COLO668 (cell line): ENCODE data around the gene FAM219A.
A peak's percentile ranks its signal among the peaks of the same experiment; 100 is the strongest.

ENCODE experiments used
- DNase-seq: peaks from one replicate; lab custom pipeline; 2025; ENCODE audit not compliant: unreplicated experiment; lab: John Stamatoyannopoulos, UW

Gene FAM219A

DNA sequence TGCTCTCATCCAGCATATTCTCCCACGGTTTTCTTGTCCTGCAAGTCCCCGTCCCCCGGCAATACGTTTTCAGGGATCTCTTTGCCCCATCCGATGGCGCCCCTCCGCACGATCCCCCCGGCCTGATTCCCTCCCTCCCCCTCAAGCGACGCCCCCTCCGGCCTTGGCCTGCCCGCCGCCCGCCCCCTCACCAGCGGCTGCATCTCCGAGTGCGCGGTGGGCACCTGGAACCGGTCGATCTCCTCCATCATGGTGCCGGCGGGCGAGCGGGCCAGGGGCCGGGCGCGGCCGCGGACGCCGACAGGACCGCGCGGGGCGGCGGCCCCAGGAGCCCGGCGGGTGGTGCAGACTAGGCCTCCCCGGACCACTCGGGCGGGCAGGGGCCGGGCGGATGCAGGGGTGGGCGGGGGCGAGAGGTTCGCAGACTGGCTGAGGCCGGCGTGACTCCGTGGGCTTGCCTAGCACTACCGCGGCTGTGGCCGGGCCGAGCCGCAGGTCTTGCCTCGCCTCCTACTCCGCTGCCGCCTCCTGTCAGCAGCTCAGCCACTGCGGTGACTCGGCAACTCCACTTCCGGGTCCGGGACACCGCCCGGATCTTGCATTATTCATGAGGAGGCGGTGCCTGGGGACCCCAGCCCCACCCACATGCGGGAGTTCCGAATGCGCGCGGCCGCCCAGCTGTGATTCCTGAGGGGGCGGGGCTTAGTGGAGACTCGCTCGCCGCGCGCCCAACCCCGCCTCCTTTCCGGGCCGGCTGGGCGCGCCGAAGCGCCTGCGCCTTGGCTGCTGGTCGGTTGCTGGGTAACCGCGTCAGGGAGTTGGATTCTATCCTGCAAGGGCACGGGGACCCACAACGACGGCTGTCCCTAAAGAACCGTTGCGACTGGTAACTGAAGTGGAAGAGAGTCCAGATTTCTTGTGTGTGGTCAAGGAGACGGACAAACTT lies at the start of gene FAM219A, which contains the start of gene DNAI1:
FAM219A (minus strand) TSS at position 558 of the 946 bp plus-strand sequence; CDS start at position 251, 307 bp downstream.
DNAI1 (plus strand) TSS at position 793 of the 946 bp plus-strand sequence. CDS start 201 bp downstream, outside the sequence.
- peak; percentile 99 for DNase-seq

GRCh38 chr9:34507966-34508365 lies 49.6 kb upstream of the FAM219A start:
- DNase-seq: no peak

- no peak for DNase-seq
Observed at GRCh38 chr9:34507556-34507955, 49.2 kb upstream of the FAM219A start.

DNA sequence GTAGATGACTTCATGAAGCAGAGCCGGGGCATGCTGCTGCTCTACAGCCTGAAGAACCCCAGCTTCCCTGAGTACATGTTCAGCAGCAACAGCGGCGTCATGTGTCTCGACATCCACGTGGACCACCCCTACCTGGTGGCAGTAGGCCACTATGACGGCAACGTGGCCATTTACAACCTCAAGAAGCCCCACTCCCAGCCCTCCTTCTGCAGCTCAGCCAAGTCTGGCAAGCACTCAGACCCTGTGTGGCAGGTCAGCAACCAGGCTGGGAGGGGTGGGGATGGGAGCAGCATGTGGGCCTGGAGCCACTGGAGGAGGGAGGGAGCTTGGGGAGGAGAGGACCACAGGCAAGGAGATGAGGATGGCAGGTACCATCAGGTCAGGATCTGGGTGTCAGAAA lies 48.3 kb upstream of the FAM219A start:
- DNase-seq: no peak

GRCh38 chr9:34505370-34506120 lies 47.2 kb upstream of the FAM219A start:
- no peak for DNase-seq

GRCh38 chr9:34503406-34503805 lies 45.0 kb upstream of the FAM219A start:
- no peak for DNase-seq

GRCh38 chr9:34502891-34503290 lies 44.5 kb upstream of the FAM219A start:
- no peak for DNase-seq

- no peak for DNase-seq
Observed at GRCh38 chr9:34502471-34502870, 44.1 kb upstream of the FAM219A start.

- no peak for DNase-seq
Observed at GRCh38 chr9:34501889-34502425, 43.6 kb upstream of the FAM219A start.

GRCh38 chr9:34501372-34501771 lies 43.0 kb upstream of the FAM219A start:
- DNase-seq: no peak

DNA sequence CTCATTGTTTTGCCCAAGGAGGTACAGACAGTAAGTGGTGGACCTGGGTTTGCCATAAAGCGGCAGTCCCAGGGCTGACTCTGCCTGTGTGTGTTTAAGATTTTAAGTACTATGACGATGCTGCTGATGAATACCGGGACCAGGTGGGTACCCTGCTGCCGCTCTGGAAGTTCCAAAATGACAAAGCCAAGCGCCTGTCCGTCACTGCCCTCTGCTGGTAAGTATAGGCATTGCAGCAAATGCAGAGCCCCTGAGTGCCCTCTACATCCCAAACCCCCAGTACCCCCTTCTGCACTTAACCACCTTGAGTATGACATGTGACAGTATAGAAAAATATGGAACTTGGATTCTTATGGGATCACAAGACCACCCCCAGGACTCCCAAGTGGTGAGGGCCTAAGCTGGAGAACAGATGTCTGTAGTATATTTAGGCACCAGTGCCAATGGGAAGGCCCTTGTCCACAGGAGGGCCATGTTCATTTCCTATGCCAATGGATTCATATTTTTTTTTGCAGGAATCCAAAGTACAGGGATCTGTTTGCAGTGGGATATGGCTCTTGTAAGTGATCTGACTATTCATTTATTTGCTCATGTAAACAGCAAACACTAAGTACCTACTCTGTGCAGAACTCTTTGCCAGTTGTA lies 42.4 kb upstream of the FAM219A start:
- DNase-seq: peak; percentile 59

GRCh38 chr9:34499076-34499475 lies 40.7 kb upstream of the FAM219A start:
- no peak for DNase-seq

- no peak for DNase-seq
Observed at GRCh38 chr9:34498553-34498952, 40.2 kb upstream of the FAM219A start.

DNA sequence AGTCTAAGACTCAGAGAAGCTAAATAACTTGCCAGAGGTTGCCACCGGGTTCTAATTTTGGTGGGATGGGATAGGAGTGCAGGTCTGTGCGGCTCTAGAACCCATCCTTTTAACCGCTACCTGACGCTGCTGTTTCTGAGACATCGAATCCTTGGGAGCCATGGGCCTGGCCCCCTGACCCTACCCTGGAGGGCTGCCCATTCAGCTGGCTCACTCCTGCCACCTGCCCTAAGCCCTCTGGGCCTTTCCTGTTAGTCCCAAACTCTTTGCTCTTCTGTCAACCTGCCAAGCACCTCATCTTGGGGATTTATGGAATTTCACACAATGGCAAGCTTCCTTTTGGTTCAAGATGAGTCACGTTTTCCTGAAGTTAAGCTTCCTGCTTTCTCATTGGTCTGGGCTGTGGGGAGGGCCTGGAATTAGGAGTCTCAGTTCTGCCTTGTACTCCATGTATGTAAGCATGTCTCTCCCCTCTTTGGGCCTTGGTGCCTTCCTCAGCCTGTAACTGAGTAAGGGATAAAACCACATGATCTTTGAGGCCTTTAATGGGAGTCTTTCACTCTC lies 37.9 kb upstream of the FAM219A start:
- no peak for DNase-seq

- DNase-seq: no peak
Observed at GRCh38 chr9:34493972-34494535, 35.7 kb upstream of the FAM219A start.

DNA sequence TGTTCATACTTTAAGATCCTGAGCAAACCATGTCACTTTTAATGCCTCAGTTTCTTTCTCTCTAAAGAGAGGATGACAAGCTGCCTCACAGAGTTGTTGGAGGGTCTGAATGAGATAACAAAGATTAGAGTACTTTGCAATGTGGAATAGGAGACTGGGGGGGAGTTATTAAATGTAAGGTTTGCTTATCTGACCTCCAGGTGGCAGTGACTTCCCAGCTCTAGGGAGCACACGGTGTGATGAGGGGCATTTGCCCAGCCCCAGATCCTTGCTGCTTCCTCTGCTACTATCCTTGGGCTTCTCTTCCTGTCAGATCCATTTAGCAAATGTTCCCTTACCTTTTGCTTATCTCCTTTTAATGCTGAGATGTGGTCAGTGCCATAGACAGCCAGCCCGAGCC lies 33.7 kb upstream of the FAM219A start:
- DNase-seq: no peak

DNA sequence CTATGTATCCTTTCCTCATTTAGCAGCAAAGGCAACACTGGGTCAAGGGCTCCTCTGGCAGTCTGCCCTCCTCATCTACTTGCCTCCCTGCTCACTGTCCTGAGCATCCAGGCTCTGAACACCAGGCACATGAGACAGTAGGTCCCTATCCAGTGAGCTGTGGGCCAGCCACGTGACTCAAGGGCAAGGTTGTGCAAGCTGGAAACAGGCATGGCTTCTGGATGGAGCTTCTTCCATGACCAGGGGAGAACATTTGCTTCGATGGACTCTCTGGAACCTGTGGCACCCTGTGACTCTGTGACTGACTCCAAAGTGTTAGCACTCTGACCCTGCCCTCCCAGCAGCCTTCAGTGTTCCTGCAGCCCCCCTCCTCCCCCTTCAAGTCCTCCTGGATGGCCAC lies 33.2 kb upstream of the FAM219A start:
- no peak for DNase-seq

DNA sequence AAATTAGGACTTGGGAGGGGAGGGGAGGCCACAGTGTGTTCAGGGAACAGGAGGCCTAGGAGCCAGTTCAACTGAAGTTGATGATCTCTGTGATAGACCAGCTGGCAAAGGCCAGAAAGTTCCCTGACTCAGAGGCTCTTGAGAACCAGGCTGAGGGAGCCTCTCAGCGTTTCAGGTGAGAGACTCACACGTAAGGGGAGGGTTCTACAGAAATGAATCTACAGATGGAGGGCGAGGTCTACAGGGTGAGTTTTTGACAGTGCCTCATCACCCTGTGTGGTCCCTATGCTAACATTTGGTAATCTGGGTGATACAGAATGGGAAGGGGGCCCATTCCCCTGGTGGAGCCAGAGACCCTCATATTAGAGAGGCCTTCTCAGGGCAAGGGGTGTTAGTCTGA lies 32.4 kb upstream of the FAM219A start:
- no peak for DNase-seq

GRCh38 chr9:34490360-34490759 lies 32.0 kb upstream of the FAM219A start:
- no peak for DNase-seq

- no peak for DNase-seq
Observed at GRCh38 chr9:34486572-34486971, 28.2 kb upstream of the FAM219A start.
